H1 (cell line): ENCODE data around the gene GJB3. TPM values are rescaled to one million over a fixed set of nuclear protein-coding genes. Genes with fewer than 3 reads are reported as not detected.

Experiments used
- CTCF ChIA-PET: fragments of 300-600 bp; sonication (Branson Sonifier 250); formaldehyde crosslinking; loops from one replicate; lab custom pipeline; 2021; ENCODE audit not compliant: partially characterized antibody; lab: Charles Lee
- POLR2A ChIA-PET: fragments of 300-600 bp; sonication (Branson Sonifier 250); formaldehyde crosslinking; loops from one replicate; lab custom pipeline; 2021; ENCODE audit warnings: inconsistent platforms; ENCODE audit not compliant: partially characterized antibody; lab: Charles Lee
- DNase-seq, 2 experiments: peaks; one replicate each; pipeline versions ENCODE4 v3.0.0 to v3.0.0-alpha.2; 2010 to 2022; ENCODE audit warnings: low spot score in 2 of 2, low read depth in 1 of 2, mixed read lengths in 1 of 2
- FAIRE-seq: peaks from 2 replicates; lab custom pipeline; 2011; peaks lifted over from hg19 to GRCh38; lab: Jason Lieb, UNC
- H2AFZ ChIP-seq: 2 replicates; pipeline ENCODE4 v1.8.1; 2012; ENCODE audit warnings: low read length, inconsistent platforms
- H2AK5ac ChIP-seq: 2 replicates; pipeline ENCODE4 v1.6.1; 2013; ENCODE audit warnings: low read depth, low read length
- H2BK120ac ChIP-seq: replicated peaks from 2 replicates; pipeline ENCODE3; 2013; ENCODE audit warnings: low read depth, low read length, inconsistent platforms
- H2BK12ac ChIP-seq: 2 replicates; pipeline ENCODE4 v1.6.1; 2013; ENCODE audit warnings: low read depth, low read length
- H2BK15ac ChIP-seq: 2 replicates; pipeline ENCODE4 v1.6.1; 2013; ENCODE audit warnings: low read length
- H2BK20ac ChIP-seq: 2 replicates; pipeline ENCODE4 v1.6.1; 2013; ENCODE audit warnings: low read length
- H2BK5ac ChIP-seq: 2 replicates; pipeline ENCODE4 v1.6.1; 2013; ENCODE audit warnings: low read depth, low read length
- H3K14ac ChIP-seq: 2 replicates; pipeline ENCODE4 v1.6.1; 2013; ENCODE audit warnings: inconsistent platforms; ENCODE audit not compliant: insufficient read length
- H3K18ac ChIP-seq: 2 replicates; pipeline ENCODE4 v1.6.1; 2013; ENCODE audit warnings: low read length; ENCODE audit errors: extremely low read depth
- H3K23ac ChIP-seq: 2 replicates; pipeline ENCODE4 v1.6.1; 2013; ENCODE audit warnings: inconsistent platforms; ENCODE audit not compliant: insufficient read length
- H3K23me2 ChIP-seq: 2 replicates; pipeline ENCODE4 v1.6.1; 2013; ENCODE audit warnings: low read depth, low read length
- H3K27ac ChIP-seq: 2 replicates; pipeline ENCODE4 v1.6.1; 2011; ENCODE audit warnings: low read depth, low read length, inconsistent platforms
- H3K27me3 ChIP-seq, 4 experiments: replicated peaks in 1 of 4; 1 replicate in 1 of 4; 2 replicates in 3 of 4; pipeline versions ENCODE4 v1.6.1 to v1.8.1; 2011 to 2013; ENCODE audit warnings: low read length in 3 of 4, mild to moderate bottlenecking in 3 of 4, inconsistent platforms in 2 of 4, mixed read lengths in 2 of 4, moderate library complexity in 1 of 4; ENCODE audit not compliant: control insufficient read depth in 3 of 4, insufficient read depth in 3 of 4; ENCODE audit errors: extremely low read depth in 1 of 4
- H3K36me3 ChIP-seq, 4 experiments: 2 replicates each; pipeline versions ENCODE4 v1.6.1 to v1.8.1; 2011 to 2013; ENCODE audit warnings: mild to moderate bottlenecking in 4 of 4, low read length in 3 of 4, moderate library complexity in 2 of 4, control low read depth in 1 of 4, inconsistent platforms in 1 of 4; ENCODE audit not compliant: insufficient read depth in 4 of 4, control insufficient read depth in 2 of 4
- H3K4ac ChIP-seq: replicated peaks from 2 replicates; pipeline ENCODE3; 2013; ENCODE audit warnings: low read length, low read depth, mixed read lengths, inconsistent platforms; ENCODE audit not compliant: insufficient read length
- H3K4me1 ChIP-seq, 4 experiments: replicated peaks in 1 of 4; 1 replicate in 1 of 4; 2 replicates in 3 of 4; pipeline versions ENCODE4 v1.6.1 to v1.8.1; 2011 to 2013; ENCODE audit warnings: low read length in 3 of 4, inconsistent platforms in 2 of 4, mixed read lengths in 1 of 4; ENCODE audit not compliant: insufficient read depth in 4 of 4, control insufficient read depth in 3 of 4
- H3K4me2 ChIP-seq, 2 experiments: 2 replicates each; pipeline versions ENCODE4 v1.6.1 to v1.8.1; 2011 to 2013; ENCODE audit warnings: low read depth in 2 of 2, low read length in 2 of 2, control low read depth in 1 of 2, inconsistent platforms in 1 of 2, mild to moderate bottlenecking in 1 of 2; ENCODE audit not compliant: insufficient read depth in 1 of 2
- H3K4me3 ChIP-seq, 4 experiments: fragments of 200-600, 300-600 bp in 1 of 4; sonication (generic), shearing (Covaris generic), sonication (Bioruptor Twin) in 1 of 4; 2 replicates each; pipeline versions ENCODE4 v1.5.1 to v1.8.1; 2011 to 2016; ENCODE audit warnings: low read length in 4 of 4, low read depth in 3 of 4, control low read depth in 2 of 4, inconsistent platforms in 2 of 4, mild to moderate bottlenecking in 2 of 4, mixed read lengths in 1 of 4, moderate library complexity in 1 of 4; ENCODE audit not compliant: insufficient read depth in 2 of 4; ENCODE audit errors: extremely low read depth in 1 of 4
- H3K56ac ChIP-seq: replicated peaks from 2 replicates; pipeline ENCODE3; 2013; ENCODE audit warnings: low read depth, mild to moderate bottlenecking, mixed read lengths, low read length, inconsistent platforms; ENCODE audit not compliant: insufficient read length
- H3K79me1 ChIP-seq: 2 replicates; pipeline ENCODE4 v1.6.1; 2013; ENCODE audit warnings: low read depth, low read length, control low read depth
- H3K79me2 ChIP-seq, 2 experiments: 2 replicates each; pipeline versions ENCODE4 v1.6.1 to v1.8.1; 2012 to 2013; ENCODE audit warnings: low read length in 2 of 2, mild to moderate bottlenecking in 2 of 2, inconsistent platforms in 1 of 2; ENCODE audit not compliant: insufficient read depth in 2 of 2, control insufficient read depth in 1 of 2
- H3K9ac ChIP-seq, 4 experiments: replicated peaks in 1 of 4; 1 replicate in 1 of 4; 2 replicates in 3 of 4; pipeline versions ENCODE4 v1.6.1 to v1.8.1; 2011 to 2013; ENCODE audit warnings: low read depth in 3 of 4, low read length in 3 of 4, control low read depth in 2 of 4, mild to moderate bottlenecking in 2 of 4, moderate library complexity in 2 of 4, inconsistent platforms in 1 of 4; ENCODE audit errors: extremely low read depth in 1 of 4
- H3K9me3 ChIP-seq, 2 experiments: 2 replicates each; pipeline versions ENCODE4 v1.6.1 to v1.8.1; 2012 to 2013; ENCODE audit warnings: mild to moderate bottlenecking in 2 of 2, moderate library complexity in 2 of 2, control low read depth in 1 of 2, inconsistent platforms in 1 of 2, low read depth in 1 of 2, low read length in 1 of 2, mixed read lengths in 1 of 2; ENCODE audit not compliant: insufficient read depth in 2 of 2
- H4K20me1 ChIP-seq, 2 experiments: replicated peaks in 1 of 2; 2 replicates each; pipeline versions ENCODE3 to v1.8.1; 2011 to 2013; ENCODE audit warnings: inconsistent platforms in 2 of 2, low read length in 2 of 2, mild to moderate bottlenecking in 1 of 2; ENCODE audit not compliant: insufficient read depth in 2 of 2, control insufficient read depth in 1 of 2
- H4K5ac ChIP-seq: 2 replicates; pipeline ENCODE4 v1.6.1; 2013; ENCODE audit warnings: low read length, low read depth, mixed read lengths, inconsistent platforms; ENCODE audit not compliant: insufficient read length
- H4K8ac ChIP-seq: 2 replicates; pipeline ENCODE4 v1.8.0; 2013; ENCODE audit warnings: mild to moderate bottlenecking, moderate library complexity, low read length, inconsistent platforms; ENCODE audit not compliant: insufficient read depth; ENCODE audit errors: extremely low read depth
- H4K91ac ChIP-seq: replicated peaks from 2 replicates; pipeline ENCODE3; 2013; ENCODE audit warnings: low read length, mixed read lengths, inconsistent platforms; ENCODE audit not compliant: insufficient read length
- ATF3 ChIP-seq: IDR thresholded peaks from 2 replicates; pipeline ENCODE4 v1.6.1; 2011; ENCODE audit warnings: low read depth, mild to moderate bottlenecking, low read length; ENCODE audit not compliant: insufficient read depth
- RAD21 ChIP-seq, 2 experiments: IDR thresholded peaks in 1 of 2; conservative IDR thresholded peaks in 1 of 2; 2 replicates each; pipeline ENCODE4 v1.6.1; 2011; ENCODE audit warnings: low read depth in 2 of 2, low read length in 2 of 2, improper control_type of control experiment in 1 of 2, inconsistent platforms in 1 of 2, mild to moderate bottlenecking in 1 of 2, moderate library complexity in 1 of 2
- YY1 ChIP-seq: IDR thresholded peaks from 2 replicates; pipeline ENCODE4 v1.6.1; 2011; ENCODE audit warnings: low read depth, mild to moderate bottlenecking, low read length
- WGBS, 2 experiments: shearing (Covaris generic) in 1 of 2; methylation state at CpG; one replicate each; pipeline versions ENCODE4 v1.1.6 to v1.1.7; 2013 to 2015; ENCODE audit warnings: low lambda C conversion rate in 2 of 2, mixed read lengths in 2 of 2, inconsistent platforms in 1 of 2, low coverage in 1 of 2, missing lambda C conversion rate in 1 of 2; ENCODE audit not compliant: insufficient replicate concordance in 2 of 2, insufficient coverage in 1 of 2, insufficient read length in 1 of 2; ENCODE audit errors: extremely low coverage in 1 of 2, missing lambda C conversion rate in 1 of 2; 5-methylcytosine and 5-hydroxymethylcytosine counted together
- polyA plus RNA-seq, 7 experiments: library from polyadenylated mRNA; depleted of rRNA in 3 of 7; stranded (reverse) in 5 of 7; unstranded in 2 of 7; fragments of >200 nt in 5 of 7; fragments of 200-250 nt in 2 of 7; gene quantifications; 1 replicate in 5 of 7; 2 replicates in 1 of 7; 4 replicates in 1 of 7; pipeline versions ENCODE4 v1.2.1 to v1.2.3, GENCODE V29; 2011 to 2013; ENCODE audit warnings: missing spikeins in 2 of 7, mixed read lengths in 2 of 7
- total RNA-seq: library from RNA; stranded (reverse); fragmentation: NEBNext Ultra II Directional; extraction: Animal tissue kit (Norgen Biotek cat#: 25700); gene quantifications from 2 replicates; pipeline ENCODE4 v1.2.1, GENCODE V29; 2021

The GJB3 gene
- total and polyA plus RNA-seq, 2 of the 8 experiments (the other 6 are each of a cell fraction or from before 2014, with no cell fraction given), result 0.93 to 1.6 TPM

- Histone ChIP-seq H3K9ac (no peak overlapping the region), H2BK15ac (no peak overlapping the region), H3K79me2 (no peaks in the 10 kb centered on the region), H3K79me1 (no peaks in the 10 kb centered on the region), H4K5ac (no peak overlapping the region), H2AFZ (no peak overlapping the region), H3K4ac (no peak overlapping the region), H3K4me1 (peaks cover 0 to 6% (median 4%) of the 10 kb centered on the region in 4 experiments; a peak in 4 of 7 replicates), H3K4me2 (no peak overlapping the region), H2BK20ac (no peak overlapping the region), H3K27me3 (no peaks in the 10 kb centered on the region), H2AK5ac (no peak overlapping the region), H4K8ac (no peak overlapping the region), H2BK120ac (no peak overlapping the region), H3K14ac (no peak overlapping the region), H2BK5ac (no peak overlapping the region), H3K36me3 (no peaks in the 10 kb centered on the region), H4K91ac (no peak overlapping the region), H3K9me3 (no peaks in the 10 kb centered on the region), H3K4me3 (no peak overlapping the region), H3K56ac (no peak overlapping the region), H3K27ac (no peak overlapping the region), H3K18ac (no peak overlapping the region), H4K20me1 (no peaks in the 10 kb centered on the region), H2BK12ac (no peak overlapping the region), H3K23me2 (no peaks in the 10 kb centered on the region), H3K23ac (no peak overlapping the region)
- DNase-seq (no peak), FAIRE-seq (no peak)
- 92% methylated on average over 3 of the region's 3 CpGs; no CpG with 5 or more reads in 1 of the 2 experiments for WGBS, 2 experiments
- POLR2A ChIA-PET, result no interaction called here
- CTCF ChIA-PET, result interaction anchor here (0.9 to 3.4 kb wide), 3 partner anchors 10 to 643 kb away, joined by 3 to 20 read pairs (median 4); no protein-coding TSS in a partner anchor
- TF ChIP-seq ATF3, result no peak
- no peak for TF ChIP-seq YY1
- peak; percentile 28 to 50 for TF ChIP-seq RAD21 (IDR thresholded peaks at IDR 0.05 in 1 of 2, conservative IDR thresholded peaks at IDR 0.05 in 1 of 2; ENCODE audit: low read depth in 2 of 2, low read length in 2 of 2)
Measured at GRCh38 chr1:34753163-34753562, 27.9 kb upstream of the GJB3 start.
